ENCODE data around the gene RIN3. TPM values are rescaled to one million over a fixed set of nuclear protein-coding genes. Genes with fewer than 3 reads are reported as not detected.

The RIN3 gene
- total RNA-seq, 1 donor = 7.3 TPM

DNA sequence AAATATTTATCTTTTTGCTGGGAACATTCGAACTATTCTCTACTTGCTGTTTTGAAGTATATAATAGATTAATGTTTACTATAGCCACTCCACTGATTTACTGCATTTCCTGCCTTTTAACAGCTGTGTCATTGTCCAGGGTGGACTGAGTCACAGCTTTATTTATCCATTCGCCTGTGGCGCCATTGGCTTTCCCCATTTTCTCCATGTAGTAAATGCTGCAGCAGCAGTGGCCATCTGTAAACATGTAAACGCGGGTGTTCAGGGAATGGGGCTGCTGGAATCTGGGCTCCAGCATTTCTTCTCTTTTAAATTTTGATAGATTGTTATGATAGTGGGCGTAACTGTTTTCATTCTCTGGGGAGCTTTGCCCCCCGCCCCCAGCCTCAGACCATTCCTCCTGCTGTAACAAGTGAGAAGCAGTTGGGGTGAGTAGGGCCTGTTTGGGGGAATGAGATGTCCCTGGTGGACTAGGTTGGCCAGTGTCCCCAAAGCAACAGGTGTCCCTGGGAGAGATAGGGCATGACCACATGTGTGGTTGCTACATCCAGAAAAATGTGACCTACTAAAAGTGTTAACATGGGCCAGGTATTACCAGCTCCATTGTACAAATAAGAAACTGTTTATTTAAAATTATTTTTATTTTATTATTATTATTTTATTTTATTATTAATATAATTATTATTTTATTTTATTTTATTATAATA is 32.9 kb downstream of the RIN3 start:
- TF ChIP-seq, protein P1, sequence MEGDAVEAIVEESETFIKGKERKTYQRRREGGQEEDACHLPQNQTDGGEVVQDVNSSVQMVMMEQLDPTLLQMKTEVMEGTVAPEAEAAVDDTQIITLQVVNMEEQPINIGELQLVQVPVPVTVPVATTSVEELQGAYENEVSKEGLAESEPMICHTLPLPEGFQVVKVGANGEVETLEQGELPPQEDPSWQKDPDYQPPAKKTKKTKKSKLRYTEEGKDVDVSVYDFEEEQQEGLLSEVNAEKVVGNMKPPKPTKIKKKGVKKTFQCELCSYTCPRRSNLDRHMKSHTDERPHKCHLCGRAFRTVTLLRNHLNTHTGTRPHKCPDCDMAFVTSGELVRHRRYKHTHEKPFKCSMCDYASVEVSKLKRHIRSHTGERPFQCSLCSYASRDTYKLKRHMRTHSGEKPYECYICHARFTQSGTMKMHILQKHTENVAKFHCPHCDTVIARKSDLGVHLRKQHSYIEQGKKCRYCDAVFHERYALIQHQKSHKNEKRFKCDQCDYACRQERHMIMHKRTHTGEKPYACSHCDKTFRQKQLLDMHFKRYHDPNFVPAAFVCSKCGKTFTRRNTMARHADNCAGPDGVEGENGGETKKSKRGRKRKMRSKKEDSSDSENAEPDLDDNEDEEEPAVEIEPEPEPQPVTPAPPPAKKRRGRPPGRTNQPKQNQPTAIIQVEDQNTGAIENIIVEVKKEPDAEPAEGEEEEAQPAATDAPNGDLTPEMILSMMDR (IDR thresholded peaks at IDR 0.05; ENCODE audit: insufficient read depth, low read depth, low read length) = no peak
- no peak overlapping the region for H3K4me3 ChIP-seq (ENCODE audit: low read depth, low read length)
- DNase-seq (ENCODE audit: low read depth) = peak; percentile 80

DNA sequence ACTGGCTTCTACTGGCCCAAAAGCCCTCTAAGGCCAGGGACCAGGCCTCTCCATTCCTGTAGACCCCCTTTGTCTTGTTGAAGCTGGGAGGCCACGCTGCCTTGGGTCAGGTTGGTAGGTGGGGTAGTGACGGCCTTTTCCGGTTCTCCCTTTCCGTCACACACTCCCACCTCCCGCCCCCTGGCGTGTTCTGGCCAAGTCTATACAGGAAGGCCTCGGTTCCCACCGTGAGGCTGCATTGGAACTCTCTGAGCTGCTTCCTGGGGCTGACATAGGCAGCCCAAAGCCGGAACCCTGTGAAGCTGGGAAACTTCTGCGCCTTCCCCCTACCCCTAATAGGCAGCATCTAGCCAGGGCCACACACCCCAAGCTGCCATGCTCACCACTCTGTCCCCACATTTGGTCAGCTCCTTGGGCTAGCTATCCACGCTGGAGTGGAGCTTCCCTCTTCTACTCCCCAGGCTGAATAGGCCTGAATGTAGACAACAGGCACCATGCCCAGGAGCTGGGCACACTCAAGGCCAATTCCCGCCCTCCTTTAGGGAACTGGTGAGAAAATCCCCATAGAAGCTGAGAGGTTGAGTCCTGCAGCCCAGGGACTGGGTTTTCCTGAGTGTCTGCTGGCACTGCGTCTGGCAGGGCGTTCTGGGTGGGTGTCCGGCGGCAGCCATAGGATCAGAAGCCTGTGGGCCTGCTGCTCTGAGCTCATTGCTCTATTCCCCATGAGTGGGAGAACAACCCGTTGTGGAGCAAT is 35.7 kb downstream of the RIN3 start:
- no peak overlapping the region for H3K4me3 ChIP-seq (ENCODE audit: low read depth, low read length)
- TF ChIP-seq, protein P1 (IDR thresholded peaks at IDR 0.05; ENCODE audit: insufficient read depth, low read depth, low read length) = no peak
- DNase-seq (ENCODE audit: low read depth) = no peak

DNA sequence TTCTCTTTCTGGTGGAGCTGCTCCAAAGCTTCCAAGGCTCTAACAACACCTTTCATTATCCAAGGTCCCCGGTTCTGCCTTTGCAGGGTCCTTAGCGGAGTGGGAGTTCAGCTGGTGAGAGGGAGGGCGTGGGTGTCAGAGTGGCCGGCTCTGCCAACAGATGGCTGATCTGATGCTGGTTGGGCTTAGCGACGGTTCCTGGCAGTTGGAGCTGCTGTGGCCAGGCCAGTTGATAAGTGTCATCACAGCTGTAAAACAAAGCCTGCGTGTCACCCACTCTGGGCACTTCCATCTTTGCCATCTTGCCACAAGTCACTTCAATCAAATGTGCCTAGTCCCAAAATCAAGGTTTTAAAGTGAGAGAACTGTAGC is 36.3 kb downstream of the RIN3 start:
- no peak overlapping the region for H3K4me3 ChIP-seq (ENCODE audit: low read depth, low read length)
- peak; percentile 18 for DNase-seq (ENCODE audit: low read depth)
- TF ChIP-seq, protein P1 (IDR thresholded peaks at IDR 0.05; ENCODE audit: insufficient read depth, low read depth, low read length) = no peak

DNA sequence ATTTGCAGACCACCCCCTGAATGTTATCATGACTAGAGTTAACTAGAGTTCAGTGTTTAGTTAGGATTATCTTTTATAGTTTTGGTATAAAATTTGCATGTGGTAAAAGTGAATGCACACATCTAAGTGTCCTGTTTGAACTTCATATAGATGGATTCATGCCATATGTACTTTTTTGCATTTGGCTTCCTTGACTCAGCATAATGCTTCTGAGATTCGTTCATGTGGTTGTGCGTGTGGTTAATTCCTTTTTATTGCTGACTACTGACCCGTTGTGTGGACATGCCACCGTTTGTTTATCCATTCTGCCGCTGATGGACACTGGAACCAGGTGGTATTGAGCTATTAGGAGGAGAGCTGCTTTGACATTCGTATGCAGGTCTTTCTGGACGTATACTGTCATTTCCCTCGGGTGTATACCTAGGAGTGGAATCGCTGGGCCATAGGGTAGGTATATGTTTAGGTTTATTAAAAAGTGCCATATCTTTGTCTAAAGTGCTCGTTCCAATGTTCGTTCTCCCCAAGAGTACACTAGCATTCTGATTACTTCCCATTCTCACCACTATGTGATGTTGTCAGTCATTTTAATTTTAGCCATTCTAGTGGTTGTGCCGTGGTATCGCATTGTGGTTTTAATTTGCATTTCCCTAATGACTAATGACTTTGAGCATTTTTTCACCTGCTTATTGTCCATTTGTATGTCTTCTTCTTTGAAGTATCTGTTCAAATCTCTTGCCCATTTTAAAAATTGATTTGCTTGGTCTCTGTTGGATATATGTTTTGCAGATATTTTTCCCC is 37.7 kb downstream of the RIN3 start:
- no peak for DNase-seq (ENCODE audit: low read depth)
- TF ChIP-seq, protein P1 (IDR thresholded peaks at IDR 0.05; ENCODE audit: insufficient read depth, low read depth, low read length) = no peak
- H3K4me3 ChIP-seq (ENCODE audit: low read depth, low read length) = no peak overlapping the region

DNA sequence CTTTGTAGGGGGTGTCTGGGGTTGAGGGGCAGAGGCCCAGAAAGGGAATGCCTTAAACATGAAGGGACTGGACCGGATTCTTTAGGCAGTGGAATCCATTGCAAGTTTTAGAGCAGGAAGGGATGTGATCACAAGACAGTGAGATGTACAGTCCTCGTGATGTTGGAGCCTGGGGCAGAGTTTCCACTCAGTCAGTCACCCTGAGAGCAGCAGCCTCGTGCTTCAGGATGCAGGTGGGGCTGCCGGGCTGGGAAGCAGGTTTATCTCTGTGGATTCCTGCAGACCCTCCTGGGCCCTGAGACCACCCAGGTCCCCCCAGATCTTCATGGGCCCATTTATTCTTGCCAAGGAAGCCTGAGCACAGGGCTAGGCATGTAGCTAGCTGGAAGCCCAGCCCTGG is 38.5 kb downstream of the RIN3 start:
- no peak for DNase-seq (ENCODE audit: low read depth)
- H3K4me3 ChIP-seq (ENCODE audit: low read depth, low read length) = no peak overlapping the region
- TF ChIP-seq, protein P1 (IDR thresholded peaks at IDR 0.05; ENCODE audit: insufficient read depth, low read depth, low read length) = no peak

DNA sequence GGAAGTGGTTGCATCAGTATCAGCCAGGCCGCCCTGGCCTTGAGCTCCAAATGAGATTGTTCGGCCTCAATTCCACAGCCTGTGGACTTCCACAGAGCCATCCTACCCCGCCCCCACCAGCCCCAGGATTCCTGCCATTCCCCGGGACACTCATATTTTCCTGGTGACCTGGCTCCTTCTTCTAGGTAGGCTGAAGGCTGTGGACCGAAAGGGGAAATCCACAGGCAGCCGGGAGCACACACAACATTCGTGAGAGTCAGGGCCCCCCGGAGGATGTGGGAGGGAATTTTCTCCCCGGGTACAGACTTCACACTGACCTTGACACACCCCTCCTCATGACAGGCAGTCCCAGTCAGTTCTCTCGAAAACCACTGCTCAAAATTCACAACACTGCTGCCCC is 39.9 kb downstream of the RIN3 start:
- no peak overlapping the region for H3K4me3 ChIP-seq (ENCODE audit: low read depth, low read length)
- TF ChIP-seq, protein P1 (IDR thresholded peaks at IDR 0.05; ENCODE audit: insufficient read depth, low read depth, low read length) = no peak
- peak; percentile 24 for DNase-seq (ENCODE audit: low read depth)

All from fibroblast of villous mesenchyme (primary cell).